ENCODE results near the gene STPG3. TPM values are rescaled to one million over a fixed set of nuclear protein-coding genes. Genes with fewer than 3 reads are reported as not detected.
"Not testable (repeated sequence)": the region's sequence is repeated elsewhere in the genome, so short reads cannot be mapped to it uniquely, and the experiment has no call there.

Gene STPG3
- total RNA-seq, 1 donor from 2014 or later, result not detected

DNA sequence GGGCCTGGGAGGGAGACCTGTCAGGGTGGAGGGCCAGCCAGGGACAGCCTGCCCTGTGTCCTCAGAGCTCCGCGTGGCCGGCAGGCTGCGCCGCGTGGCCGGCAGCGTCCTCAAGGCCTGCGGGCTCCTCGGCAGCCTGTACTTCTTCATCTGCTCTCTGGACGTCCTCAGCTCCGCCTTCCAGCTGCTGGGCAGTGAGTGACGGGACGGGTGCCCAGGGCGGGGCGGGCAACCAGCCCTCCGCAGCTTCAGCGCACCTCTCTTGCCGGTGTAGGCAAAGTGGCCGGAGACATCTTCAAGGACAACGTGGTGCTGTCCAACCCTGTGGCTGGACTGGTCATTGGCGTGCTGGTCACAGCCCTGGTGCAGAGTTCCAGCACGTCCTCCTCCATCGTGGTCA is 18.6 kb upstream of the STPG3 start:
- peak; percentile 64 for DNase-seq (ENCODE audit: low read depth)

DNA sequence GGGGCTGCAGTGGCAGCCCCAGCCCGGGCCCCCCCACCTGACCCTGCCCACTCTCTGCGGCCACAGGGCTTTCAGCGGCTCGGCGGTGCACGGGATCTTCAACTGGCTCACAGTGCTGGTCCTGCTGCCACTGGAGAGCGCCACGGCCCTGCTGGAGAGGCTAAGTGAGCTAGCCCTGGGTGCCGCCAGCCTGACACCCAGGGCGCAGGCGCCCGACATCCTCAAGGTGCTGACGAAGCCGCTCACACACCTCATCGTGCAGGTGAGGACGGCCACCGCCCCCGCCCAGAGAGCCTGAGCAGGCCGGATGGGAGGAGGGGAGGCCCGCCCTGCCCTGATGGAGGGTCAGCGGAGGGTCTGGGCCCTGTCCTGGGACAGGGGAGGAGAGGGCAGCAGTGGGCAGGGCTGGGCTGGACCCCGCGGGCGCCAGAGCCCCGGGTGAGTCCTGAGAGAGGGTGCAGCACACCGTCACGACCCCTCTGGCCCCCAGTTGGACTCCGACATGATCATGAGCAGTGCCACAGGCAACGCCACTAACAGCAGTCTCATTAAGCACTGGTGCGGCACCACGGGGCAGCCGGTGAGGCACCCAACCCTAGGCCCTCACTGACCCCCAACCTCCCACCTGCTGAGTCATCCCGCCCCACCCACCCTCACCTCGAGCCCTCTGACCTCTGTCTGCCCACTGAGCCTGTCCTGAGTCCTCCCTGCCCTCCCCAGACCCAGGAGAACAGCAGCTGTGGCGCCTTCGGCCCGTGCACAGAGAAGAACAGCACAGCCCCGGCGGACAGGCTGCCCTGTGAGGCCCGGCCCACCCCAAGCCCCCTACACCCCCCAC is 17.7 kb upstream of the STPG3 start:
- DNase-seq (ENCODE audit: low read depth), result no peak

DNA sequence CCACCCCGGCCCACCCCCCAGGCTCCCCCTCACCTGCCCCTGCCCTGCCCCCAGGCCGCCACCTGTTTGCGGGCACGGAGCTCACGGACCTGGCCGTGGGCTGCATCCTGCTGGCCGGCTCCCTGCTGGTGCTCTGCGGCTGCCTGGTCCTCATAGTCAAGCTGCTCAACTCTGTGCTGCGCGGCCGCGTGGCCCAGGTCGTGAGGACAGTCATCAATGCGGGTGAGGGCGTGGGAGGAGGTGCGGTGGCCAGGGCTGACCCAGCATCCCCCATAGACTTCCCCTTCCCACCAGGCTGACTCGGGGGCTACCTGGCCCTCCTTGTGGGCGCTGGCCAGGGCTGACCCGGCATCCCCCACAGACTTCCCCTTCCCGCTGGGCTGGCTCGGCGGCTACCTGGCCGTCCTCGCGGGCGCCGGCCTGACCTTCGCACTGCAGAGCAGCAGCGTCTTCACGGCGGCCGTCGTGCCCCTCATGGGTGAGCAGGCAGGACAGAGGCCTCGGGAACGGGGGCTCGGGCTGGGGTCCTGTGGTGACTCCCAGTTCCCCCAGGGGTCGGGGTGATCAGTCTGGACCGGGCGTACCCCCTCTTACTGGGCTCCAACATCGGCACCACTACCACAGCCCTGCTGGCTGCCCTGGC is 16.9 kb upstream of the STPG3 start:
- DNase-seq (ENCODE audit: low read depth), result no peak

DNA sequence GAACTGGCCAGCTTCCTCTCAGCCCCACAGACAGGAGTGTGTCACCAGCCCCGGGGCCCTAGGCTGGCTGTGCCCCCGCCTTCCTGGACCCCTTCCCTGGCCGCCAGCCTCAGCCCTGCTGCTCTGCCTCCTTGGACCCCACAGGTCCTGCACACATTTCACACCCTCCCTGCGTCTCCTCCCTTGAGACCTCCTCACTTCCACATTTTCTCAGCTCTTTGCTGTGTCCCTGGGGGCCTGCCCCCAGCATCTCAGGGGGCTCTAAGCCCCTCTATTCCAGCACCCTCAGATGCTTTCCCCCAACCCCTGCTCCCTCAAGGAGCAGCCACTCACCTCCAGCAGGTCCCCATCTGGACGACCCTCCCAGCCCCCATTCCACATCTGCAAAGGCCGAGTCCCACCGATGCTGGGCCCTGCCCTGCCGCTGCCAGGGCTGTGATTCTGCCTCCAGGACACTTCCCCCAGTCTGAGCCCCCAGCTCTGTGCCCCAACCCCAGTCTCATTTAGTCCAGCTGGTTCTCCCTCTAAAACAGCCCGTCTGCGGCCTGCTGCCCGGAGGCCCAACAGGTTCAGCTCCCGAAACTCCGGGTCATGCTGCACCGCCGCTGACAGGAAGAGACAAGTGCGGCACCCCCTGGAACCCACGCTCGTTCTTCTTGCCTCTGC is 16.2 kb upstream of the STPG3 start:
- DNase-seq (ENCODE audit: low read depth), result no peak

DNA sequence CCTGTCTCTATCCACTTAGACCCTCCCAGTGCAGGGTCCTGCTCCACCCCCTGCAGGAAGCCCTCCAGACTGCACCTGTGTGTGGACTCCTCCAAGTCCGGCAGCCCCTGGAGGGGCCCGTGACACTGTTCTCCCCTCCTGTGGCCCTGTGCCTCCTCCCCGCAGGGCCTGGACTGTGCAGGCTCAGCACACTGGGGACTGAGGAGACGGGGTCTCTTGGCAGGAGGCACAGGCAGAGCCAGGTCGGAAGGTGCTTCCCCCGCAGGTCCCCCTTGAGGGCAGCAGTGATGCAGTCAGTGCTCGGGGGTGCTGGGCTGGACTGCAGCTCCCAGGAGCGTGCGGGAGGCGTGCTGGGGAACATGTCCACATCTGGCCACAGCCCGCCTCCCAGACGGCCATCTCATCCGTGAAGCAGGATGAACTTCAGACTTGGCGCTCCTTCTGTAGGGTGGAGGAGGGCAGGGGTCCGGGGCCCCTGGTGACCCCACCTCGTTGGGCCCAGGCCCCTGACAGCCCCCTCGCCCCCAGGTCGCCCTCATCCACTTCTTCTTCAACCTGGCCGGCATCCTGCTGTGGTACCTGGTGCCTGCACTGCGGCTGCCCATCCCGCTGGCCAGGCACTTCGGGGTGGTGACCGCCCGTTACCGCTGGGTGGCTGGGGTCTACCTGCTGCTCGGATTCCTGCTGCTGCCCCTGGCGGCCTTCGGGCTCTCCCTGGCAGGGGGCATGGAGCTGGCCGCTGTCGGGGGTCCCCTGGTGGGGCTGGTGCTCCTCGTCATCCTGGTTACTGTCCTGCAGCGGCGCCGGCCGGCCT is 15.5 kb upstream of the STPG3 start:
- DNase-seq (ENCODE audit: low read depth), result no peak

DNA sequence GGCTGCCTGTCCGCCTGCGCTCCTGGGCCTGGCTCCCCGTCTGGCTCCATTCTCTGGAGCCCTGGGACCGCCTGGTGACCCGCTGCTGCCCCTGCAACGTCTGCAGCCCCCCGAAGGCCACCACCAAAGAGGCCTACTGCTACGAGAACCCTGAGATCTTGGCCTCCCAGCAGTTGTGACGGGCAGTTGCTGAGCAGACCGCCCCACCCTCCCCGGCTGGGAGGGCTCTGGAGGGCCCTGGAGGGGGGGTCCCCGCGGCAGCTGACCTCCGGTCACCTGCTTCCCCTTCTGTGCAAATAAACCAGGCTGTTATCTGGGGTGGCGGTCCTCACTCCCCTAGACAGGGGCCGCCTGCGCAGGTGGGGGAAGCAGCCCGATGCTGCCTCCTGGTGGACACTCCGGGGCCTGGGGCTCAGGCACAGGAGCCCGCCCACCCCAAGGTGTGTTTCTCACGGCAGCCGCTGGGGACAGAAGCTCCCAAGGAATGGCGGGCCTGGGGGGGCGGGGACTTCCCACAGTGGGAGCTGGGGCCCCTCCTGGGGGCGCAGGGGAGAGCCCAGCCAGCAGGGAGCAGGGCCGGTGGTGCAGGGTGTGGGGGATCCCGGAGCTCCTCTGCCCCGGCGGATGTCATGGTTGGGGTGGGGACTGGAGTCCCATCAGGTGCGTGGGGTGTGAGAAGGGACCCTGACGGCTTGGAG is 14.7 kb upstream of the STPG3 start:
- DNase-seq (ENCODE audit: low read depth), result peak; percentile 80

DNA sequence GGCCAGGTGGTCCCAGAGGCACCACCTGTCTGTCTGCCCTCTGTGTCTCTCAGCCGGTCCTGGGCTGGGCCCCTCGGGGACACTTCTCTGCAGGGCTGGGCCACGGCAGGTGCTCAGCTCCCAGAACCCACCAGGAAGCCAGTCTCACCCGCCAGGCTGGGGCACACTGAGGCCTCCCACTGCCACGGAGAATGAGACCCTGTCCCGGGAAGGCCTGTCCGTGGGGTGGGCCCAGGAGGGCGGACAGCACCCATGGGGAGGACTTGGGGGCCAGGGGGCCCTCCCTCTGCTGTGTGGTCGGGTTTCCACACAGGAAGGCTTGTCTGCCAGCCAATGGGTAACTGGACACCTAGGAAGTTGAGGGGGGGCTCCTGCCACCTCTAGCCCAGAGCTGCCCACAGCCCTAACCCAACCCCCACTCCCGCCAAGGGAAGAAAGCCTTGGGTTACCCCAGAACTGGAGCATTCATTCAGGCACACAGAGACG is 14.1 kb upstream of the STPG3 start:
- peak; percentile 63 for DNase-seq (ENCODE audit: low read depth)

DNA sequence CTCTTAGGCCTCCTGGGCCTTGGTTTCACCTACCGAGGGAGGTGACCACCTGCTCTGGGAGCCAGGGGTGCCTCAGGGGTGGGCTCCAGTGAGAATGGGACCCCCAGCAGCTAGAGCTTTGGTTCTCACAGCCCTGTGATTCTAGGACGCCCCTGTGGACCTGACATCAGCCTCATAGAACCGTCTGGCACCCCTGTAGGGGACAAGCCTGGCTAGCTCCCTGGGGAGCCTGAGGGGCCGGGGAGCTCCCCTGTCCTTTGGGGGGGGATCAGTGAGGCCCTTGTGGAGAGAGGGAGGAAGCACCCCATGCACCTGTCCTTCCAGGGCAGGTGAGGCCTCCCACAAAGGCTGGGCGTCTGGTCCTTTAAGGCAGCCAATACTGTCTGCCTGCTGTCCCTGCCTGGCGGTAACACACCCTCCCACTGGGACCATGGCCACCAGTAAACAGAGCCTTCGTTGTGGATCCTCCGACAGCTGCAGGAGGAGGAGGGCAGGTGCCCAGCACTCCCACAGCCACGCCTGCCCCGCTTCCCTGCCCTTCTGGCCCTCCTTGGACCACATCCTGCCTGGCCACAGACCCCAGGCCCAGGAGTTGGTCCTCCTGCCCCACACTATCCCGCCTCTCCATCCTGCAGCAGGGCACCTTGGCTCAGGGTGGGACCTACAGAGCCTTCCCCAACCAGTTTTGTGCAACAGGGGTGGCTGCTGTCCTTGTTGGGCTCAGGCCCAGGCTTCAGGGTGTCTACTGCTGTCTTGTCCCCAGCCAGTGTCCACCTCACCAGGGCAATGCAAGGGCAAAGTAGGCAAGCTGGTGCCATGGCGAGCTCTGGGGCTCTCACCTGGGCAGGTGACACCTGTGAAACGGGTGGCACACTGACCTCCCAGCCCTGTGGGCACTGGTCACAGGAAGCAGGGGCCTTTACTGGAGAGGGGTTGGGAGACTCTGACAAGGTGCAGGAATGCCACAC is 13.0 kb upstream of the STPG3 start:
- DNase-seq (ENCODE audit: low read depth), result peak; percentile 96

DNA sequence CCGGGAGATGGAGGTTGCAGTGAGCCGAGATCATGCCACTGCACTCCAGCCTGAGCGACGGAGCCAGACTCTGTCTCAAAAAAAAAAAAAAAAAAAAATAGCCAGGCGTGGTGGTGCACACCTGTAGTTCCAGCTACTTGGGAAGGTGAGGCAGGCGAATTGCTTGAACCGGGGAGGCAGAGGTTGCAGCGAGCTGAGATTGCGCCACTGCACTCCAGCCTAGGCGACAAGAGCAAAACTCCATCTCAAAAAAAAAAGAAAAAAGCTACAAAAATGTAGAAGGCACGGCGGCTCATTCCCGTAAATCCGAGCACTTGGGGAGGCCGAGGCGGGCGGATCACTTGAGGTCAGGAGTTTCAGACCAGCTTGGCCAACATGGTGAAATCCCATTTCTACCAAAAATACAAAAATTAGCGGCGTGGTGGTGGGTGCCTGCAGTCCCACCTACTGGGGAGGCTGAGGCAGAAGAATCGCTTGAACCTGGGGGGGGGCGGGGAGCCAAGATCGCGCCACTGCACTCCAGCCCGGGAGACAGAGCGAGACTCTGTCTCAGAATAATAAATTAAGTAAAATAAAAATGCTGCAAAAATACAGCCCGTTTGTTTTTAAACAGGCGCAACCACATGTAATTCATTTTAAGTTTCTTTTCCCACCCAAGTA is 11.4 kb upstream of the STPG3 start:
- DNase-seq (ENCODE audit: low read depth), result not testable (repeated sequence)

DNA sequence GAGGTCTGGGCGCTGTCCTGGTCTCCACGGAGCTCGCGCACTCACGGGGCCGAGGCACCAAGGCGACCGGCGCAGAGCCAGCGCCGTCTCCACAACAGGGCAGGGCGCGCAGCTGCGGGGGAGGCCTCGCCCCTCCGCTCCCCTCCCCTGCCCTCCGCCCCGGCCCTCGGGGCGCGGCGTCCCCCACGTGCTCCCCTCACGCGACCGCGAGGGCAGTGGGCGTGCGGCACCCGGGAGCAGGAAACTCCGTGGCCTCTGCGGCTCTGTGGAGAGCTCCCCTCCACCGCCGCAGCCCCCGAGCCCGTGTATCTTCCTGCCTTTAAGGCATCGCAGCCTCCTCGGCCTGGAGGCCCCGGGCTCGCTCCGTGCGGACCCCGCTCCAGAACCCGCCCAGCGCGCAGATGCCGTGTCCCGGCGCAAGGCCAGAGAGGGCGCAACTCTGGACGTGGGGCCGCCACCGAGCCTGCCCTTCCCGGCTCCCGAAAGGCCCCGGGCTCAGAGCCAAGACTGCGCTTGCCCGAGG is 10.7 kb upstream of the STPG3 start:
- peak; percentile 92 for DNase-seq (ENCODE audit: low read depth)

DNA sequence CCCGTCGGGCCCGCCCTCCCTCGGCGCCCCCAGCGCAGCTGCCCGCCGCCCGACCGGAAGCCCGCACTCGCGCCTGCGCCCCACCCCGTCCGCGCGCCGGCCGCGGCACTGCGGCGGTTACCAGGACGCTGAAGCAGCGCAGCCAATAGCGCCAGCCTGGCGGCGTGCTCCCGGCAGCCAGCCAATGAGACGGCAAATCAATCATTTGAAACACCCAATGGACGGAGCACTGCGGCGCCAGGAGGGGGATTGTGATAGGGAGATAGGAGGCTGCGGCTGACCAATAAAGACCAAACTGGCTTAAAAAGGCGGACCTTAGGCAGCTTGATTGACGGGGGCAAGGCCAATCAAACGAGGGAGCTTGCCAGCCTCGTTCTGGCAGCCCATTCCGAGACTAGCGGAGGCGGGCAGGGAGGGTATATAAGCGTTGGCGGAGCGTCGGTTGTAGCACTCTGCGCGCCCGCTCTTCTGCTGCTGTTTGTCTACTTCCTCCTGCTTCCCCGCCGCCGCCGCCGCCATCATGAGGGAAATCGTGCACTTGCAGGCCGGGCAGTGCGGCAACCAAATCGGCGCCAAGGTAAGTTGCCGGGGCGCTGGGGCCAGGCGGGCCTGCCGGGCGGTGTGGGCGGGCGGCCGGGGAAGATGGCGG is 10.1 kb upstream of the STPG3 start, which contains the start of gene TUBB4B:
TSS of gene TUBB4B (plus strand) at position 447 of the 649 bp plus-strand sequence. CDS start at position 521, 74 bp downstream.
- DNase-seq (ENCODE audit: low read depth), result peak; percentile 100

DNA sequence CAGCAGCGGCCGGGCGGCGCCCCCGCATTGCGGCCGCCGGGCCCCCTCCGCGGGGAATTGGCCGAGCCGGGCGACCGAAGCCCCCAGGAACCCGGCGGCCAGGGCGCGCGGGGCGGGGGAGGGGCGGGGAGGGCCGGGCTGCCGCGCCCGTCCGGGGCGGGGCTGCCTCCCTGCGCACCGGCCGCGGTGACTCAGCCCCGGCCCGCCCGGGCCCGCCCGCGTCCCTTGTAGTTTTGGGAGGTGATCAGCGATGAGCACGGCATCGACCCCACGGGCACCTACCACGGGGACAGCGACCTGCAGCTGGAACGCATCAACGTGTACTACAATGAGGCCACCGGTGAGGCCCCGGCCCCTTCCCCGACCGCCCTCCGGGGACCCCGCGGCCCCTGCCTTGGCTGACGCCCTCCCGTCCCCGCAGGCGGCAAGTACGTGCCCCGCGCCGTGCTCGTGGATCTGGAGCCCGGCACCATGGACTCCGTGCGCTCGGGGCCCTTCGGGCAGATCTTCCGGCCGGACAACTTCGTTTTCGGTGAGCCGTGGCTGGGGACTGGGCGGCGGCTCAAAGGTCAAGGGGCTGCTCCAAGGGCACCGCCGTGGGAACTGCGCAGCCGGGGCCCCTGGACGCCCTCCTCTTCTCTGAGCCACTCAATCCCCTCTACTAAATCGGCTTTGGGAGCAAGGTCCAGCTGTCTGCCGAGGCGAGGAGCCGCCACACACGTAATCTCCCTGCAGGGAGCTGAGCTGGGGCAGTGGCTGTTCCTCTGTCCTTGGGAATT is 9.4 kb upstream of the STPG3 start:
- peak; percentile 50 for DNase-seq (ENCODE audit: low read depth)

DNA sequence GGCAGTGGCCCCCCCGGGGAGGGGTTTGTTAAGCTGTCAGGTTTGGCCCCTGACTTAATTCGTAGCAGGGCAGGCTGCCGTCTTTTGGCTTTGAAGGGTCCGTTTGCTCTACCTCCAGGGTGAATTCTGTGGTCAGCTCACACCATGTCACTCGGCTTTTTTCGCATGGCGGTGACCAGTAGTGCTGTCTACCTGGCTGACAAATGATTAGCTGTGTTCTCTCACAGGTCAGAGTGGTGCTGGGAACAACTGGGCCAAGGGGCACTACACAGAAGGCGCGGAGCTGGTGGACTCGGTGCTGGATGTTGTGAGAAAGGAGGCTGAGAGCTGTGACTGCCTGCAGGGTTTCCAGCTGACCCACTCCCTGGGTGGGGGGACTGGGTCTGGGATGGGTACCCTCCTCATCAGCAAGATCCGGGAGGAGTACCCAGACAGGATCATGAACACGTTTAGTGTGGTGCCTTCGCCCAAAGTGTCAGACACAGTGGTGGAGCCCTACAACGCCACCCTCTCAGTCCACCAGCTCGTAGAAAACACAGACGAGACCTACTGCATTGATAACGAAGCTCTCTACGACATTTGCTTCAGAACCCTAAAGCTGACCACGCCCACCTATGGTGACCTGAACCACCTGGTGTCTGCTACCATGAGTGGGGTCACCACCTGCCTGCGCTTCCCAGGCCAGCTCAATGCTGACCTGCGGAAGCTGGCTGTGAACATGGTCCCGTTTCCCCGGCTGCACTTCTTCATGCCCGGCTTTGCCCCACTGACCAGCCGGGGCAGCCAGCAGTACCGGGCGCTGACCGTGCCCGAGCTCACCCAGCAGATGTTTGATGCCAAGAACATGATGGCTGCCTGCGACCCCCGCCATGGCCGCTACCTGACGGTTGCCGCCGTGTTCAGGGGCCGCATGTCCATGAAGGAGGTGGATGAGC is 8.6 kb upstream of the STPG3 start:
- DNase-seq (ENCODE audit: low read depth), result no peak

DNA sequence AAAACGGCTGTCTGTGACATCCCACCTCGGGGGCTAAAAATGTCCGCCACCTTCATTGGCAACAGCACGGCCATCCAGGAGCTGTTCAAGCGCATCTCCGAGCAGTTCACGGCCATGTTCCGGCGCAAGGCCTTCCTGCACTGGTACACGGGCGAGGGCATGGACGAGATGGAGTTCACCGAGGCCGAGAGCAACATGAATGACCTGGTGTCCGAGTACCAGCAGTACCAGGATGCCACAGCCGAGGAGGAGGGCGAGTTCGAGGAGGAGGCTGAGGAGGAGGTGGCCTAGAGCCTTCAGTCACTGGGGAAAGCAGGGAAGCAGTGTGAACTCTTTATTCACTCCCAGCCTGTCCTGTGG is 7.8 kb upstream of the STPG3 start:
- not testable (repeated sequence) for DNase-seq (ENCODE audit: low read depth)

DNA sequence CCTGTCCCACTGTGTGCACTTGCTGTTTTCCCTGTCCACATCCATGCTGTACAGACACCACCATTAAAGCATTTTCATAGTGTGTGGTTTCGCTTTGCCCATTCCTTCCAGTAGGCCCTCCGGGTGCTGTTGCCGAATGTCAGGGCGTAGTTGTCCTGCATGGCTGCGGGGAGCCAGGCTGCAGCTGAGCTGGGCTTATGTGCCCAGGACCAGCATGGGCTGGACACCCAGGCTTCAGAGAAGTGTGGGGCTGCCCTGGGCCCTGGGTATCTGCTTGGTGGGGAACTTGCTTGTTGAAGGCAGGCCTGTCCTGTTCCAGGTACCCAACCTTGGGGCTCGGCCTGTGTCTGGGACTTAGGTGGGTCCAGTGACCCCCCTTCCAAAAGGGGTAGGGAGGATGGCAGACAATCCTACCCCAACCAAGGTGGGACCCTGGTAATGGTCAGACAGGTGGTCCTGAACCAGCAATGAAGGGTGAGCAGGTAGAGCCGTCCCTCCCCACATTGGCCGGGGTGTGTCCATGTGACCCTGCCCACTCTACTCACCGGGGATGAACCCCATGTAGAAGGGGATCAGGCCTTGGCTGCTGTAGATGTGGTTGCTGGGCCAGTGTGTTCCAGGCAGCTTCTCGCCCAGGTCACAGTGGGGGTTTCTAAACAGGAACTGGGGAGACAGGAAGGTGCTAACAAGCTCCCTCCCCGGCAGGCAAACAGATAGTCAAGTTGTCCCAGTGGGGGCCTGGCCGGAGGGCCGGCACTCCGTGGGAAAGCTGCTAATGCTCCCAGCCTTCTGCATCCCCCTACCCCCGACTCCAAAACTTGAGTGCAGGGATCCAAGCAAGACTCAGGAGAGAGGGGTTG is 7.2 kb upstream of the STPG3 start:
- no peak for DNase-seq (ENCODE audit: low read depth)
